Endothelial cell of umbilical vein (primary cell): ENCODE results near the gene KIF26B. TPM values are rescaled to one million over a fixed set of nuclear protein-coding genes. Genes with fewer than 3 reads are reported as not detected.

Source experiments
- BruUV-seq: library from RNA; stranded (reverse); fragments of 400-500 nt; replicated peaks from 2 replicates; lab custom pipeline; 2021; lab: Mats Ljungman, UMichigan
- CTCF ChIA-PET: fragments of 300-600, 350-600 bp; sonication (Branson Sonifier 250); formaldehyde crosslinking; loops from one replicate; lab custom pipeline; 2021; ENCODE audit warnings: antibody characterized with exemption, inconsistent platforms; lab: Charles Lee
- POLR2A ChIA-PET: fragments of 300-600, 350-600 bp; sonication (Branson Sonifier 250); formaldehyde crosslinking; loops from one replicate; lab custom pipeline; 2021; ENCODE audit warnings: antibody characterized with exemption, inconsistent platforms; lab: Charles Lee
- DNase-seq: peaks from one replicate; pipeline ENCODE4 v3.0.0-alpha.2; 2011; ENCODE audit warnings: low read depth, low spot score
- FAIRE-seq: peaks from 2 replicates; lab custom pipeline; 2011; peaks lifted over from hg19 to GRCh38; lab: Jason Lieb, UNC
- H2AFZ ChIP-seq: 2 replicates; pipeline ENCODE4 v1.6.0; 2012; ENCODE audit warnings: low read depth, low read length, control low read depth, inconsistent platforms
- H3K27ac ChIP-seq: 2 replicates; pipeline ENCODE4 v1.5.1; 2011; ENCODE audit warnings: low read depth, mild to moderate bottlenecking, control low read depth, low read length, moderate library complexity; ENCODE audit not compliant: insufficient read depth
- H3K27me3 ChIP-seq, 2 experiments: 2 replicates each; pipeline versions ENCODE4 v1.6.0 to v1.6.1; 2011; ENCODE audit warnings: low read length in 2 of 2, mixed read lengths in 1 of 2; ENCODE audit not compliant: control insufficient read depth in 2 of 2, insufficient read depth in 2 of 2
- H3K36me3 ChIP-seq, 2 experiments: 2 replicates in 1 of 2; 3 replicates in 1 of 2; pipeline ENCODE4 v1.5.1; 2011; ENCODE audit warnings: low read length in 2 of 2, mild to moderate bottlenecking in 1 of 2, moderate library complexity in 1 of 2; ENCODE audit not compliant: control insufficient read depth in 2 of 2, insufficient read depth in 2 of 2; ENCODE audit errors: extremely low read depth in 1 of 2
- H3K4me1 ChIP-seq: 3 replicates; pipeline ENCODE4 v1.5.1; 2011; ENCODE audit warnings: mild to moderate bottlenecking, low read length; ENCODE audit not compliant: control insufficient read depth, insufficient read depth; ENCODE audit errors: extremely low read depth
- H3K4me2 ChIP-seq: 2 replicates; pipeline ENCODE4 v1.6.1; 2011; ENCODE audit warnings: low read length, control low read depth, mixed read lengths; ENCODE audit not compliant: insufficient read depth
- H3K4me3 ChIP-seq, 3 experiments: fragments of 200-600 bp in 1 of 3; sonication (generic), shearing (Covaris generic) in 1 of 3; replicated peaks in 1 of 3; 2 replicates each; pipeline ENCODE4 v1.5.1; 2011 to 2016; ENCODE audit warnings: control low read depth in 3 of 3, low read length in 3 of 3, mild to moderate bottlenecking in 2 of 3, inconsistent platforms in 1 of 3, low read depth in 1 of 3, moderate library complexity in 1 of 3; ENCODE audit not compliant: insufficient read depth in 1 of 3
- H3K79me2 ChIP-seq: 2 replicates; pipeline ENCODE4 v1.6.0; 2012; ENCODE audit warnings: low read length, inconsistent platforms; ENCODE audit not compliant: control insufficient read depth, insufficient read depth
- H3K9ac ChIP-seq: replicated peaks from 2 replicates; pipeline ENCODE3; 2011; ENCODE audit warnings: low read length, control low read depth; ENCODE audit not compliant: insufficient read depth; ENCODE audit errors: extremely low read depth
- H3K9me1 ChIP-seq: replicated peaks from 3 replicates; pipeline ENCODE4 v1.6.0; 2011; ENCODE audit warnings: mild to moderate bottlenecking, low read length; ENCODE audit not compliant: control insufficient read depth, insufficient read depth; ENCODE audit errors: extremely low read depth
- H3K9me3 ChIP-seq: replicated peaks from 2 replicates; pipeline ENCODE4 v1.5.1; 2012; ENCODE audit warnings: low read length, inconsistent platforms; ENCODE audit not compliant: control insufficient read depth, insufficient read depth
- H4K20me1 ChIP-seq: replicated peaks from 2 replicates; pipeline ENCODE3; 2011; ENCODE audit warnings: mild to moderate bottlenecking, low read length; ENCODE audit not compliant: control insufficient read depth, insufficient read depth; ENCODE audit errors: extremely low read depth
- CTCF ChIP-seq, 2 donors: IDR thresholded peaks; 1 replicate in 1 of 2; 2 replicates in 1 of 2; pipeline ENCODE4 v1.5.1; 2011; ENCODE audit warnings: low read length in 2 of 2, mild to moderate bottlenecking in 2 of 2, moderate library complexity in 2 of 2, control low read depth in 1 of 2, inconsistent platforms in 1 of 2, low read depth in 1 of 2; ENCODE audit not compliant: insufficient read depth in 1 of 2; ENCODE audit errors: extremely low read depth in 1 of 2
- EZH2 ChIP-seq: IDR thresholded peaks from 2 replicates; pipeline ENCODE4 v1.6.1; 2012; ENCODE audit warnings: borderline replicate concordance, low read depth, mild to moderate bottlenecking, moderate library complexity, low read length, inconsistent platforms; ENCODE audit not compliant: severe bottlenecking
- FOS ChIP-seq: IDR thresholded peaks from 2 replicates; pipeline ENCODE4 v1.6.1; 2011; ENCODE audit warnings: mild to moderate bottlenecking, low read length, moderate library complexity, borderline replicate concordance; ENCODE audit not compliant: insufficient read depth
- GATA2 ChIP-seq: IDR thresholded peaks from 2 replicates; pipeline ENCODE4 v1.7.0; 2011; ENCODE audit warnings: low read depth, mild to moderate bottlenecking, moderate library complexity, mixed read lengths, low read length; ENCODE audit not compliant: insufficient read length, insufficient read depth
- JUN ChIP-seq: IDR thresholded peaks from 2 replicates; pipeline ENCODE4 v1.6.1; 2011; ENCODE audit warnings: borderline replicate concordance, low read depth; ENCODE audit not compliant: insufficient read length, insufficient read depth
- MAX ChIP-seq: IDR thresholded peaks from 2 replicates; pipeline ENCODE4 v1.6.1; 2011; ENCODE audit not compliant: insufficient read depth, insufficient read length
- MYC ChIP-seq: IDR thresholded peaks from one replicate; pipeline ENCODE4 v1.6.1; 2011; ENCODE audit warnings: mild to moderate bottlenecking, low read depth, low read length
- POLR2A ChIP-seq: IDR thresholded peaks from 2 replicates; pipeline ENCODE4 v1.6.1; 2012; ENCODE audit warnings: low read depth, mild to moderate bottlenecking, control low read depth, low read length
- POLR2AphosphoS5 ChIP-seq: IDR thresholded peaks from 2 replicates; pipeline ENCODE4 v1.6.1; 2012; ENCODE audit warnings: low read depth, mild to moderate bottlenecking, control low read depth, low read length, moderate library complexity; ENCODE audit not compliant: insufficient read depth
- dilution Hi-C: fragments of 300-500 bp; cut with MboI; formaldehyde crosslinking; loops from one replicate; pipeline ENCODE4 v1.15.0; 2019; ENCODE audit warnings: low sequenced_read_pairs; ENCODE audit not compliant: extremely low pct_ligation_motif_present
- intact Hi-C: fragments of 100-400 bp; cut with micrococcal nuclease; formaldehyde crosslinking; loops from one replicate; pipeline ENCODE4 v1.10.0; 2022
- polyA plus RNA-seq, 4 experiments: library from polyadenylated mRNA; depleted of rRNA in 3 of 4; stranded (reverse) in 3 of 4; unstranded in 1 of 4; fragments of >200 nt; gene quantifications; 2 replicates each; pipeline versions ENCODE4 v1.2.1 to v1.2.3, GENCODE V29; 2011 to 2012; ENCODE audit warnings: missing spikeins in 1 of 4
- total RNA-seq: library from RNA; stranded (reverse); gene quantifications from 2 replicates; pipeline ENCODE4 v1.2.3, GENCODE V29; 2021

The KIF26B gene
- total and polyA plus RNA-seq, 2 donors (not counting 3 experiments of a cell fraction or from before 2014, with no cell fraction given), result 0.04 to 0.49 TPM

- no peaks in the 10 kb centered on the region for H3K36me3 ChIP-seq
- intact Hi-C loops (no loop called here), dilution Hi-C loops (no loop called here)
- no peaks in the 10 kb centered on the region for H4K20me1 ChIP-seq
- H3K79me2 ChIP-seq, result no peaks in the 10 kb centered on the region
- H2AFZ ChIP-seq, result no peak overlapping the region
- H3K9me1 ChIP-seq, result no peaks in the 10 kb centered on the region
- no peak overlapping the region for H3K9ac ChIP-seq
- DNase-seq (no peak), FAIRE-seq (no peak)
- CTCF ChIA-PET, result no interaction called here
- H3K27ac ChIP-seq, result no peak overlapping the region
- H3K4me1 ChIP-seq, result no peaks in the 10 kb centered on the region
- POLR2A ChIA-PET, result no interaction called here
- H3K9me3 ChIP-seq, result no peaks in the 10 kb centered on the region
- H3K4me2 ChIP-seq, result no peak overlapping the region
- no TSS peak for BruUV-seq
- no peaks in the 10 kb centered on the region for H3K27me3 ChIP-seq
- H3K4me3 ChIP-seq, result no peak overlapping the region
- TF ChIP-seq GATA2 (no peak), POLR2AphosphoS5 (no peak), FOS (no peak), JUN (no peak), EZH2 (no peak), CTCF (IDR thresholded peaks at IDR 0.05; ENCODE audit: extremely low read depth in 1 of 2, insufficient read depth in 1 of 2, low read depth in 1 of 2, low read length in 2 of 2) (no peak), POLR2A (no peak), MAX (no peak), MYC (no peak)
Observed at GRCh38 chr1:245338485-245338877, 183.7 kb downstream of the KIF26B start.
